ENCODE measurements around the gene HELZ2. TPM values are rescaled to one million over a fixed set of nuclear protein-coding genes. Genes with fewer than 3 reads are reported as not detected.

Gene HELZ2
- total RNA-seq, 1 experiment from 2014 or later, result 33.4 TPM

- H3K9me3 ChIP-seq (ENCODE audit: low read length), result no peaks in the 10 kb centered on the region
- H3F3A ChIP-seq (ENCODE audit: low read length, unreplicated experiment), result no peaks in the 10 kb centered on the region
- peaks cover 18% of the 10 kb centered on the region for H3K4me1 ChIP-seq (ENCODE audit: insufficient read depth, low read length)
- no peak overlapping the region for H3K4me2 ChIP-seq (ENCODE audit: low read length)
- no peak overlapping the region for H2AFZ ChIP-seq (ENCODE audit: low read length)
- H3K4me3 ChIP-seq (ENCODE audit: low read length), result no peak overlapping the region
- H3K27ac ChIP-seq (ENCODE audit: low read length), result no peak overlapping the region
- H3K9ac ChIP-seq (ENCODE audit: low read length), result no peak overlapping the region
- no peaks in the 10 kb centered on the region for H3K9me2 ChIP-seq (replicated peaks; ENCODE audit: low read length)
- no peaks in the 10 kb centered on the region for H3K36me3 ChIP-seq (ENCODE audit: low read depth, low read length)
- CTCF ChIA-PET, result no interaction called here
- no peaks in the 10 kb centered on the region for H4K20me1 ChIP-seq (ENCODE audit: low read length)
- POLR2A ChIA-PET (ENCODE audit: unreplicated experiment), result no interaction called here
- no peak for TF ChIP-seq EZH2phosphoT487 (IDR thresholded peaks at IDR 0.05; ENCODE audit: borderline replicate concordance, low read length)
- no peak for TF ChIP-seq EZH2 (IDR thresholded peaks at IDR 0.05; ENCODE audit: low read length, unreplicated experiment)
- TF ChIP-seq CTCF (conservative IDR thresholded peaks at IDR 0.05; ENCODE audit: low read depth, low read length), result no peak
- no TSS peak for BruUV-seq (replicated peaks)
- H3K79me2 ChIP-seq (ENCODE audit: low read length), result peaks cover 4% of the 10 kb centered on the region
- intact Hi-C loops (cut with micrococcal nuclease), result no loop called here
- no peaks in the 10 kb centered on the region for H3K27me3 ChIP-seq (ENCODE audit: low read length)
- DNase-seq (no peak), ATAC-seq (no peak)
Observed at GRCh38 chr20:63578224-63579016, 4.4 kb upstream of the HELZ2 start.

- ATAC-seq (no peak), DNase-seq (no peak)
- Histone ChIP-seq H3K4me3 (ENCODE audit: low read length) (no peak overlapping the region), H3K9ac (ENCODE audit: low read length) (no peak overlapping the region), H3K27ac (ENCODE audit: low read length) (no peak overlapping the region), H3K4me1 (ENCODE audit: insufficient read depth, low read length) (peaks cover 24% of the 10 kb centered on the region), H2AFZ (ENCODE audit: low read length) (no peak overlapping the region), H3K9me3 (ENCODE audit: low read length) (no peaks in the 10 kb centered on the region), H3K27me3 (ENCODE audit: low read length) (no peaks in the 10 kb centered on the region), H4K20me1 (ENCODE audit: low read length) (no peaks in the 10 kb centered on the region), H3K9me2 (replicated peaks; ENCODE audit: low read length) (no peaks in the 10 kb centered on the region), H3K4me2 (ENCODE audit: low read length) (no peak overlapping the region), H3K79me2 (ENCODE audit: low read length) (peaks cover 12% of the 10 kb centered on the region), H3F3A (ENCODE audit: low read length, unreplicated experiment) (no peaks in the 10 kb centered on the region), H3K36me3 (ENCODE audit: low read depth, low read length) (no peaks in the 10 kb centered on the region)
- intact Hi-C loops (cut with micrococcal nuclease), result no loop called here
- CTCF ChIA-PET, result no interaction called here
- BruUV-seq (replicated peaks), result no TSS peak
- TF ChIP-seq EZH2 (IDR thresholded peaks at IDR 0.05; ENCODE audit: low read length, unreplicated experiment) (no peak), CTCF (conservative IDR thresholded peaks at IDR 0.05; ENCODE audit: low read depth, low read length) (no peak), EZH2phosphoT487 (IDR thresholded peaks at IDR 0.05; ENCODE audit: borderline replicate concordance, low read length) (no peak)
- POLR2A ChIA-PET (ENCODE audit: unreplicated experiment), result no interaction called here
Observed at GRCh38 chr20:63577317-63577894, 3.4 kb upstream of the HELZ2 start.

- Histone ChIP-seq H2AFZ (ENCODE audit: low read length) (no peak overlapping the region), H3K4me2 (ENCODE audit: low read length) (no peak overlapping the region), H3F3A (ENCODE audit: low read length, unreplicated experiment) (no peaks in the 10 kb centered on the region), H3K9me3 (ENCODE audit: low read length) (no peaks in the 10 kb centered on the region), H3K27me3 (ENCODE audit: low read length) (no peaks in the 10 kb centered on the region), H3K79me2 (ENCODE audit: low read length) (peaks cover 12% of the 10 kb centered on the region), H4K20me1 (ENCODE audit: low read length) (no peaks in the 10 kb centered on the region), H3K36me3 (ENCODE audit: low read depth, low read length) (no peaks in the 10 kb centered on the region), H3K4me3 (ENCODE audit: low read length) (no peak overlapping the region), H3K9me2 (replicated peaks; ENCODE audit: low read length) (no peaks in the 10 kb centered on the region), H3K27ac (ENCODE audit: low read length) (no peak overlapping the region), H3K9ac (ENCODE audit: low read length) (no peak overlapping the region), H3K4me1 (ENCODE audit: insufficient read depth, low read length) (peaks cover 23% of the 10 kb centered on the region)
- CTCF ChIA-PET, result interaction anchor here (0.6 kb wide), 2 partner anchors 58 to 82 kb away, joined by 4 to 7 read pairs; partner anchors contain the start of gene RTEL1
- ATAC-seq (no peak), DNase-seq (no peak)
- intact Hi-C loops (cut with micrococcal nuclease), result no loop called here
- TF ChIP-seq CTCF (conservative IDR thresholded peaks at IDR 0.05; ENCODE audit: low read depth, low read length) (no peak), EZH2 (IDR thresholded peaks at IDR 0.05; ENCODE audit: low read length, unreplicated experiment) (no peak), EZH2phosphoT487 (IDR thresholded peaks at IDR 0.05; ENCODE audit: borderline replicate concordance, low read length) (no peak)
- BruUV-seq (replicated peaks), result no TSS peak
- POLR2A ChIA-PET (ENCODE audit: unreplicated experiment), result interaction anchor here (0.6 kb wide), 1 partner anchor 41 kb away, joined by 3 read pairs; no protein-coding TSS in a partner anchor
Observed at GRCh38 chr20:63576311-63576710, 2.3 kb upstream of the HELZ2 start.

Data from PC-3 (cell line).